Fibroblast of upper back skin (primary cell): ENCODE results near the gene PRRG3.
A peak's percentile ranks its signal among the peaks of the same experiment; 100 is the strongest.

Source experiments
- DNase-seq: peaks from one replicate; pipeline ENCODE4 v3.0.0-alpha.2; 2013

The PRRG3 gene

GRCh38 chrX:151746502-151746901, 51.2 kb downstream of the PRRG3 start:
- no peak for DNase-seq

DNA sequence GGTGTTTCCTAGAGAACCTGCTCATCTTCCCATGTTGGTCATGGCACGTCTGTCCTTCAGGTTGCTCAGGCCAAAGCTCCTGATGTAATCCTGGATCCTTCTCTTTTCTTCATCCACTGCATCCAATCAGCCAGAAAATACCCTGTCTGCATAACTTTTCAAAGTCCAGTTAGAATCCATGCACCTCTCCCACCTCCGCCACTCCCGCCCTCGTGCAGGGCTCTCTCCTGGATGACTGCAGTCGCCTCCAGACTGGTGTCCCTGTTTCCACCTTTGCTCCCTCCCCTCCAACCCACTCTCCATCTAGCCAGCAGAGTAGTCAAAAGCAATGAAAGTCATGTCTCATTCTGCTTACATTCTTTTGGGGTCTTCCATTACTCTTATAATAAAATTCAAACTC, 55.3 kb downstream of the PRRG3 start:
- no peak for DNase-seq

- DNase-seq = no peak
Measured at GRCh38 chrX:151752847-151753246, 57.6 kb downstream of the PRRG3 start.

GRCh38 chrX:151753313-151754046, 58.2 kb downstream of the PRRG3 start:
- DNase-seq = peak; percentile 47

- DNase-seq = peak; percentile 84
Measured at GRCh38 chrX:151754047-151754429, 58.8 kb downstream of the PRRG3 start.

DNA sequence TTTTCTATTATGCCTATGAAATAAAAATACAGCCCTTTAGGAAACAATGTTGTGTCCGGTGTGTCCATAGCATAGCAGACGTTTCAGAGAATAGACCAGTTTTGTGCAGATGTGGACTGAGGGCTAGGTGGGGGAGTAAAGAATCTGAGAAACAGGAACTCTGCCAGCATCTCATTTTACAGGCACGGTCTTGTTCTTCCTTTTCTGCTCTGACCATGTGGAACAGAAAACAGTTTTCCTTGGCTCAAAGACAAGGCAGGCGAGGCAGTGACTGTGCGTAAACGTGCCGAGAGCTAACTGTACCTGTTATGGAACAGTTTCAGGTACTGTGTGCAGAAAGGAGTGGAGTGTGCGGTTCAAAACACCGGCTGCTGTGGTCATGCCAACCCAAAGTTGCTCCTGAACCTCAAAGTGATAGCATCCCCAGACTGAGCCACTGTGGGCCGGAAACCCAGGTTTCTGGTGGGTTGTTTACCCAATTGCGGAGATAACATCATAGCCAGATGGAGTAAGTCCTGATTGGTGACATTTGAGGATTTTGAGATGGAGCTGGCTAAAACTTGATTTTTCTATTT, 59.5 kb downstream of the PRRG3 start:
- peak; percentile 53 for DNase-seq
